ENCODE data around the gene MEA1.
A peak's percentile ranks its signal among the peaks of the same experiment; 100 is the strongest.
"Not testable (repeated sequence)": the region's sequence is repeated elsewhere in the genome, so short reads cannot be mapped to it uniquely, and the experiment has no call there.

MEA1 gene

GRCh38 chr6:43013843-43014433 is at the start of gene MEA1, which contains the start of gene KLHDC3:
Gene MEA1, minus strand, starts transcription at chr6:43013946. Its CDS starts 133 bp downstream, at chr6:43013813.
Gene KLHDC3, plus strand, starts transcription at chr6:43014249. Its CDS starts 2,944 bp downstream, at chr6:43017193.
- DNase-seq (ENCODE audit: low read depth), result peak; percentile 100

- DNase-seq (ENCODE audit: low read depth), result no peak
Measured at GRCh38 chr6:43062818-43063217, 49.1 kb upstream of the MEA1 start.

GRCh38 chr6:43061861-43062260 is 48.1 kb upstream of the MEA1 start:
- peak; percentile 32 for DNase-seq (ENCODE audit: low read depth)

- DNase-seq (ENCODE audit: low read depth), result no peak
Measured at GRCh38 chr6:43060755-43061633, 47.2 kb upstream of the MEA1 start.

- DNase-seq (ENCODE audit: low read depth), result peak; percentile 17
Measured at GRCh38 chr6:43060034-43060754, 46.4 kb upstream of the MEA1 start.

- peak; percentile 99 for DNase-seq (ENCODE audit: low read depth)
Measured at GRCh38 chr6:43059168-43060033, 45.7 kb upstream of the MEA1 start, which contains the start of the genes KLC4 and MRPL2. Gene KLC4, plus strand, starts transcription at chr6:43059631. Its CDS starts 1,705 bp downstream, at chr6:43061336. Gene MRPL2, minus strand, starts transcription at chr6:43059434. Its CDS starts 53 bp downstream, at chr6:43059381.

GRCh38 chr6:43058531-43058930 is 44.8 kb upstream of the MEA1 start:
- DNase-seq (ENCODE audit: low read depth), result no peak

- DNase-seq (ENCODE audit: low read depth), result no peak
Measured at GRCh38 chr6:43055966-43056365, 42.2 kb upstream of the MEA1 start.

- no peak for DNase-seq (ENCODE audit: low read depth)
Measured at GRCh38 chr6:43054206-43054943, 40.6 kb upstream of the MEA1 start.

GRCh38 chr6:43053545-43054205 is 39.9 kb upstream of the MEA1 start, which contains the start of gene CUL7:
Gene CUL7, minus strand, starts transcription at chr6:43053851. Its CDS starts 1,063 bp downstream, at chr6:43052788.
- peak; percentile 92 for DNase-seq (ENCODE audit: low read depth)

- peak; percentile 44 for DNase-seq (ENCODE audit: low read depth)
Measured at GRCh38 chr6:43052842-43053544, 39.2 kb upstream of the MEA1 start.

- no peak for DNase-seq (ENCODE audit: low read depth)
Measured at GRCh38 chr6:43052225-43052841, 38.6 kb upstream of the MEA1 start.

- no peak for DNase-seq (ENCODE audit: low read depth)
Measured at GRCh38 chr6:43050981-43051380, 37.2 kb upstream of the MEA1 start.

GRCh38 chr6:43047998-43048397 is 34.3 kb upstream of the MEA1 start:
- no peak for DNase-seq (ENCODE audit: low read depth)

GRCh38 chr6:43045371-43045930 is 31.7 kb upstream of the MEA1 start:
- DNase-seq (ENCODE audit: low read depth), result no peak

GRCh38 chr6:43043310-43043709 is 29.6 kb upstream of the MEA1 start:
- DNase-seq (ENCODE audit: low read depth), result no peak

- not testable (repeated sequence) for DNase-seq (ENCODE audit: low read depth)
Measured at GRCh38 chr6:43041475-43041874, 27.7 kb upstream of the MEA1 start.

GRCh38 chr6:43040542-43041257 is 27.0 kb upstream of the MEA1 start:
- no peak for DNase-seq (ENCODE audit: low read depth)
